Measurements from ENCODE around the gene CENPS.
"Not testable (repeated sequence)": the region's sequence is repeated elsewhere in the genome, so short reads cannot be mapped to it uniquely, and the experiment has no call there.

Gene CENPS

DNA sequence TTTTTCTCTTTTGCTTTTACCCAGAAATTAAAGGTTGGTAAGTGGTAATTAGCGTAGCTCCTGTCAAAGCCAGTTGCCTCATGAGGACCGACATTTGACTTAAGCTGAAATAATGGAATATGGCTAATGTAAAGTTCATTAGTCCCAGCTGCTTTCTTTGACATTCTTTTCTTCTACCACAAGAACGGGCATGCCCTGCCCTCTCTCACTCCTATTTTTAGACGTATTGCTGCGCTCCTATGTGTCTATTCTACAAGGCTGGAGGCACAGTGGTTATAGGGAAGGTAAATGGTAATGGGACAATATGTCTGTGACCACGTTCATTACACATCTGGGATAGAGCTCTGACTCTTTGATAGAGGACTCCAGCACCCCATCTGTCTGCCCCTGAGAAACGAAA lies 26.4 kb downstream of the CENPS start:
- DNase-seq, result no peak

DNA sequence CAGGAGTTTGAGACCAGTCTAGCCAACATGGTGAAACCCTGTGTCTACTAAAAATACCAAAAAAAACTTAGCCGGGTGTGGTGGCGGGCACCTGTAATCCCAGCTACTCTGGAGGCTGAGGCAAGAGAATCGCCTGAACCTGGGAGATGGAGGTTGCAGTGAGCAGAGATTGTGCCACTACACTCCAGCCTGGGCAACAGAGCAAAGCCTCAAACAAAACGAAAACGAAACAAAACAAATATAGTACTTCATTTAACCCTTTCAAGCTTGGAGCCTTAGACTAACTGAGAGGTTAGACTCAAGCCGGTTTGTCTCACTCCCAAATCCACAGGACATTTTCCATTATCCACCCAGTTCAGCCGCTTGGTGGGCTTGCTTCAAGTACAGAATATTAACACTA lies 27.2 kb downstream of the CENPS start:
- not testable (repeated sequence) for DNase-seq

DNA sequence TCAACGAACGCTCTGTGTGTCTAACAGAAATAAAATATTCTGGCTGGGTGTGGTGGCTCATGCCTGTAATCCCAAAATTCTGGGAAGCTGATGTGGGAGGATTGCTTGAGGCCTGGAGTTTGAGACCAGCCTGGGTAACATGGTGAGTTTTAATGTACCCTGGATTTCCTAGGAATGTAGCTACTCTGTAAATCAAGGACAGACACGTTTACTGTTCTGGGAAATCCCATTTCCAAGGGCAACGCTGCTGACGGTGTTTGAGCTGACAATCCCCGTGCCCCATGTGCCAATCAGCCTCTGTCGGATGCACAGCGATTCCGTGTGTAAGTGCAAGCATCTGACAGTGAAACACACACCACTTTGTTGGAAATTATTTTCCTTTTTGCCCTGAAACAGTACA lies 27.6 kb downstream of the CENPS start:
- DNase-seq, result no peak

DNA sequence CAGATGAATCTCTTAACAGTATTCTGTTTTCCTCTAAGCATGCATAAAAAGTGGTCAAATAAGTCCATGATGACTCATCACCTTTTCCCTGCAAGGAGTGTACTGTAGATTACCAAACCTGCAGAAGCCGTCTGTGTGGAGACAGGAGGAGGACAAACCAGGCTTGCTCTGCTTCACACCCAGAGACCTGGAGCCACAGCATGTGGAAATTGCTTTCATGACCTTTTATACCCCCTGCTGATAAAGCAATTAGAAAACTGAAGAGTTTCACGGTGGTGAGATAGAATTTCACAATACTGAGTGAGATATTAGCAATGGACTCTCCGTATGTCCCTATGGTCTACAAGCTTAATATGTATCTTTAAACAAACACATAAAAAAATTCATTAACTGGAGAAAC lies 29.0 kb downstream of the CENPS start:
- DNase-seq, result no peak

DNA sequence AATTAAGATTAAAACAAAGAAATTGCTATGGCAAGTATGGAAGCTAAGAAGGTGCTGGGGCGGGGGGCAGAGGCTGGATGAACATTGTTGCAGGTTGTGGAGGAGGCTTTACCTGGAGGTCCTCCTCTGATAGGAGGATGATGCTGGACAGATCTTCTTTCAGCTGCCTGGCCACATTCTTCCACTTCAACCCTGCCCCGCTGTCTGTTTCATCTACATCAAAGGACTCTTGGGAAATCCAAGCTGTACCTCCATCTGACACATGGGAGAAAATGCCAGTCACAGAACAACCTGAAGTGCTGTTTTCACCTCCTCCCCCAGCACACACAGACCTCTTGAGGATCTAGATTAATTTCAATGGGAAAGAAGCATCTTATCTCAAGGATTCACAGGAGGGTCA lies 36.8 kb downstream of the CENPS start:
- no peak for DNase-seq

DNA sequence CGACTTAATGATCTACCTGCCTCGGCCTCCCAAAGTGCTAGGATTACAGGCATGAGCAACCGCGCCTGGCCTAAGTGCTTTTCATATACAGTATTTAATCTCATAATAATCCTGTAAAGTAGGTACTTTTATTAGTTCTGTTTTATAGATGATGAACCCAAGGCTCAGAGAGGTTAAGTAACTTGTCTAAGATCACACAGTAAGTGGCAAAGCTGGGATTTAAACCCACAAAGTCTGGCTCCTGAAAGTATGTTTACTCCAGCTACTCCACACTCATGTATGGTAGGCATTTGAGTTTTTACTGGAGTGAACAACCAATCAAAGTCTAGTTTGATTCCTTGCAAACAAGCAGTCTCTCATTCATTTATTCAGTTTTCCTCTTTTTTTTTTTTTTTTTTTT lies 39.8 kb downstream of the CENPS start:
- no peak for DNase-seq

DNA sequence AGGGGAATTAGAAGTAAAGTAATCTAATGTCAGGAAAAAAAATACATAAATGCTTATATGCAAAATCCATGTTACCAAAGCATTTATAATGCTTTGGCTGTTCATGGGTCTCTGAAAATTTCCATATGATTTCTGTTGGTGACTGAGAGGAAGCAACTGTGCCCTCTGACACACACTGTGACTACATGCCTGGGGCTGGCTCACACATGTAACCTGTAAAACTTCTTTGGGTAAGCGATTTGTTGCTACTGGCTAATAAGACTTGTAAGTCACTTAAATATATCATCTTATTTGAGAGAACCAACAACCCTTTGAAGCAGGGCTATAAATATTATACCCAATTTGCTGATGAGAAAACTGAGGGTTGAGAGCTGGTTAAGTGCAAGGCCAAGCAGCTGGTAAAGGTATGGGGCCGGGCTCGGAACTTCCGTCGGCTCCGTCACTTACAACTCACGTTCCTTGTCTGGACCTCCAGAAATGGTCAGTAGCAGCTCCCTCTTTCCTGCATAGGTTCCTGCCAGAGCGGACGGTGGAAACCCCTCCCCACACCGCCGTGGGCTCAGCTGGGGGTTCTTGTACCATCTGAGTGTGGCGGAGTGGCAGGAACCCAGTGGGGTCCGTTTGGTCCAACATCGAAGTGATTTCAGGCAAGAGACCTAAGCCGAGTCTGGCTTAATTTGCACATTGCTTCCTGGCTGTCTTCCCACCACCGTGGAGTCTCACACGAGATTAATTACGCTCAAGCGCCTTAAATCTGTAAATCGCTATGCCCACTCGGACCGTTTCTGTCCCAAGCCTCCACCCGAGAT lies 41.4 kb downstream of the CENPS start:
- no peak for DNase-seq

DNA sequence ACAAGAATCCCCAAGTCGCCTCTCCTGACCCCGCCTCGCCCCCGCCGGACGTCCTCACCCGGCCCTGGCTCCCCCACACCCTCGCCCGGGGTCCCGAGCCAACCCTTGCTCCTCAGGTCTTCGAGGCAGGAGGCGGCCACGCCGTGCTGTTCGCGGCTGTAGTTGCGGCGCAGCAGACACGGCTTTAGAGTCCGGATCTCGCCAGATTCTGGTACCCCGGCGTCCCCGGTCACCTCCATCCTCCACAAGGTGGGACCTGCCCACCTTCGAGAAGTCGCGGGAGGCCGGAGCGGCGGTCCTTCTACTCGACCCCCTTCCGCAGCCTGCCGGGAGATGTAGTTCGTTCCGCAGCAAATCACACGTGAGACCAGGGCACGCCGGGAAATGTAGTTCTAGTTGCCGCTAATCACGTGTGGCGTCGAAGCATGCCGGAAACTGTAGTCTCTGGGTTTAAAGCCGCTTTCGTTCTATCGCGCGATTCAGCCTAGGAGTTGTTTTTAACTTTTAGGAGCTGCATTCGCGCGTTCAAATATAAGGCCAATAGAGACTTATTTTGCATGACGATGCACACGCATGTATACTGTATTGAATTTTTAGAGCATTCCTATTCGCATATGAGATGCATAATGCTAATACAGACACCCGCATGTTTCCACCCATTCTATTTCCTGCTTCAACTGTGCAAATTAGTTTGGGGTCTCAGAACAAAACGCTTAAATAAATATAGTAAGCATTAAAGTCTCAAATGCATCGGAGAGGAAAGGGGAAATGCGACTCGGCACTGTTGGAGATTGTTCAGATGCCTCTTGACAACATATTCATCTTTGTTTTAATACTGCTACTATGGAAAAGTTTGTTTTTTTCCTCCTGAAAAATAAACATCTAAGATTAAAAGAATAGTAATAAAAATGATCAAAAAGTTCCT lies 42.2 kb downstream of the CENPS start, which contains the start of gene DFFA:
TSS of gene DFFA (minus strand) at position 310 of the 925 bp plus-strand sequence. CDS start at position 239, 71 bp downstream.
- DNase-seq, result peak; percentile 93

DNA sequence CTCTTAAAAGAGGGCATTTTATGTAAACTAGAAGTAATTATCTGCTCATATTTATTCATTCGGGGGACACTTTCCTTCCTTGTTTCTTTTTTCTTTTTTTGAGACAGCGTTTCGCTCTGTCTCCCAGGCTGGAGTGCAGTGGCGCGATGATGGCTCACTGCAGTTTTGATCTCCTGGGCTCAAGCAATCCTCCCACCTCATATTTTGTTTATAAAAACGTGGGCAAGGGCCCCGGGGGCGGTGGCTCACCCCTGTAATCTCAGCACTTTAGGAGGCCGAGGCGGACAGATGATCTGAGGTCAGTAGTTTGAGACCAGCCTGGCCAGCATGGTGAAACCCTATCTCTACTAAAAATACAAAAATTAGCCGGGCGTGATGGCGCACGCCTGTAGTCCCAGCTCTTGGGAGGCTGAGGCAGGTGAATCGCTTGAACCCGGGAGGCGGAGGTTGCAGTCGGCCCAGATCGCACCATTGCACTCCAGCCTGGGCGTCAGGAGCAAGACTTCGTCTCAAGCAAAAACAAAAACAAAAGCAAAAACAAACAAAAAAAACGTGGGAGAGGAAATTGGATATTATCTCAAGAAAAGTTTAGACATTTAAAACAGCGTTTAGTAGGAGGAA lies 43.0 kb downstream of the CENPS start:
- no peak for DNase-seq

DNA sequence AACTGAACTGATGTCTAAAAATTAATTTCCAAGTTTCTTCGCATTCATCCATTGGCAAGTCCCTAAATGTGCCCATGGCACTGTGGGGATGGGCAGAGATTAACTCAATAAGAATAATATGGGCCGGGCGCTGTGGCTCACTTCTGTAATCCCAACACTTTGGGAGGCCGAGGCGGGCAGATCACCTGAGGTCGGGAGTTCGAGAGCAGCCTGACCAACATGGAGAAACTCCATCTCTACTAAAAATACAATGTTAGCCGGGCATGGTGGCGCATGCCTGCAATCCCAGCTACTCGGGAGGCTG lies 44.0 kb downstream of the CENPS start:
- not testable (repeated sequence) for DNase-seq

DNA sequence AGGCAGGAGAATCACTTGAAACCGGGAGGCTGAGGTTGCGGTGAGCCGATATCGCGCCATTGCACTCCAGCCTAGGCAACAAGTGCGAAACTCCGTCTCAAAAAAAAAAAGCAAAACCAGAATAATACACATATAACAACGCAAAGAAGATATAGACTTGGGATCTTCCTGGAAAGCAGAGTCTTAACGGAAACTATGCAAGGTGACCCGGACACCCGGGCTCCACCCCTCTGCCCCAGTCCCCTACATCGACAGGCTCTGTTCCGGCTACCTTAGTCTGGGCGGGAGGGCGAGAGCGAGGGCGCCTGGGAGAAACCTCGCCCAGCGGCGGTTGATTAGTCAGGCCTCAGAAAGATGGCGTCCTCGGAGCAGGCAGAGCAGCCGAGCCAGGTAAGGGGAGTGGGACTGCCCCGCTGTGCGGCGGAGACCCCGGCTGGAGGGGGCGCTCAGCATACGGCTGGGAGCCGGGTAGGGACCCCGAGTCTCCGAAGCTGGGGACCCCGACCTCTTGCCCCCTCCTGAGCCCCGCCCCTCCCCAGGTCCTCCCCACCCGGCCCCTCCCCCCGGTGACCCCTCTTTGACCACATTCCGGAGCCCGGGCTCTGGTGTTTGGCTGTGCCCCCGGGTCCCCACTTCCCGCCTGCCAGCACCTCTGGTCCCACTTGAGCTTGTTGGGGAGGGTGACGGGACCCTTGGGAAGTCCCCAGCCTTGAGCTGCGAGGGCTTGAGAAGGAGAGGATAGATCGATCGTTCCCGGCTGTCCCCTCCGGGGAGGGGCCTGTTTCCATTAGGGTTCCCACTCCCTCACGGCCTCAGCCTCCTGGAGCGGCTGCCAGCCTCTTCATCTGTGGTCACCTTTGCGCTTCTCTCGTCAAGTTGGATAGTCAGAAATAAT lies 44.6 kb downstream of the CENPS start, which contains the start of gene PEX14:
TSS of gene PEX14 (plus strand) at position 338 of the 895 bp plus-strand sequence. CDS start at position 355, 17 bp downstream.
- peak; percentile 90 for DNase-seq

DNA sequence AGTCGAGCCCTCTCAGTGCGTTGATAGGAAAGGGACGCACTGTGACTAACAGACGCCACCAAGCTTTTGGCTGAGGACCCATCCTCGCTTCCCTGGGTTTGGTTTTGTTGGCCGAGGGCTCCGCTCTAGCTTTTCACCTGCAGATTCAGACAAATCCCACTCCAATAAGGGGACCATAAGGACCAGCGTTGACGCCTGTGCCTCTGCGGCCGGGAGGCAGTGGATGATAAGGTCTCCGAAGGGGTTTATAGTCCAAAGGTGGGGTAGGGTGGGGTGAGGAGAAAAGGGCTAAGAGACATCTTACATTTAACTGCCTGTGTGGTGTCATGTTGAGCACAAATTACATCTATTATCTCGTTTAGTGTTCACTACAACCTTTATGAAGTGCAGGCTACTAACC lies 45.3 kb downstream of the CENPS start:
- no peak for DNase-seq

DNA sequence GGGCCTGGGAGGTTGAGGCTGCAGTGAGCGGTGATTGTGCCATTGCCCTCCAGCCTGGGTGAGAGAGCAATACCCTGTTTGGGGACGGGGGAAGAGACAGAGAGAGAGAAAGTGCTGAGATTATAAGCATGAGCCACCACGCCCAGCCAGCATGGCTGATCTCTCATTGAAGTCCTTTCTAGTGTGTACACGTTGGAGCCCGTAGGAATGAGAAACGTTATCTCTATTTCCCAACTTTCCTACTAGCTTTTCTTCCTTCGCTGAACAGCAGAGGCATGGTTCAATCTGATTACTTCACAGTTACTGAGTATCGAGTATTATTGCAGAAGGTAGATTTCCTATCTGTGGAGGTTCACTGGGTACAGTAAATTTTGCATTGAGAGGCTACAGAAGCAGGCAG lies 49.1 kb downstream of the CENPS start:
- no peak for DNase-seq

DNA sequence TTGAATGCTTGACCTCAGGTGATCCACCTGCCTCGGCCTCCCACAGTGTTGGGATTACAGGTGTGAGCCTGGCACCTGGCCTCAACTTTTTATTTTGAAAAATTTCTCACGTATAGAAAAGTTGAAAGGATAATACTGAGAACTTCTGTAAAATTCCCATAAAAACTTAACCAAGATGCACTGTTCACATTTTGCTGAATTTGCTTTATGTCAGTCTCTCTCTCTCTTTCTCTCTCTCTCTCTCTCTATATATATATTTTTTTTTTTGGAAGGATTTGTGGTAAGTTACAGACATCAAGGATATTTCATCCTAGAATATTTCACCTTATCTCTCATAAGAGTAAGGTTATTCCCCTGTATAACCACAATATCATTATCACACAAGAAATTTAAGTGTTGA lies 50.4 kb downstream of the CENPS start:
- no peak for DNase-seq

DNA sequence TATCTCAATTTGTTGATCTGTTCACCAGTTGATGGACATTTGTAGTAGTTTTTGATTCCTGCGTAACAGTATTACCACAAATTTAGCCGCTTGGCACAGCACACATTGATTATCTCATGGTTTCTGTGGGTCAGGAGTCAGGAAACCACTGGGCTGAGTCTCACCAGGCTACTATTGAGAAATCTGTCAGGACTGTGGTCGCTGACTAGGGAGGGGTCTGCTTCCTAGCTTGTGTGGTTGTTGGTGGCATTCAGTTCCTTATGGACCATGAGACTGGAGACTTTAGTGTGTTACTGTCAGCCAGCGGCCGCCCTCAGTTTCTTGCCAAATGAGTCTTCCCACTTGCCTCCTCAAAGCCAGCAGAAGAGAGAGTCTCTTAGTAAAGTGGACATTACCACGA lies 54.3 kb downstream of the CENPS start:
- DNase-seq, result no peak

DNA sequence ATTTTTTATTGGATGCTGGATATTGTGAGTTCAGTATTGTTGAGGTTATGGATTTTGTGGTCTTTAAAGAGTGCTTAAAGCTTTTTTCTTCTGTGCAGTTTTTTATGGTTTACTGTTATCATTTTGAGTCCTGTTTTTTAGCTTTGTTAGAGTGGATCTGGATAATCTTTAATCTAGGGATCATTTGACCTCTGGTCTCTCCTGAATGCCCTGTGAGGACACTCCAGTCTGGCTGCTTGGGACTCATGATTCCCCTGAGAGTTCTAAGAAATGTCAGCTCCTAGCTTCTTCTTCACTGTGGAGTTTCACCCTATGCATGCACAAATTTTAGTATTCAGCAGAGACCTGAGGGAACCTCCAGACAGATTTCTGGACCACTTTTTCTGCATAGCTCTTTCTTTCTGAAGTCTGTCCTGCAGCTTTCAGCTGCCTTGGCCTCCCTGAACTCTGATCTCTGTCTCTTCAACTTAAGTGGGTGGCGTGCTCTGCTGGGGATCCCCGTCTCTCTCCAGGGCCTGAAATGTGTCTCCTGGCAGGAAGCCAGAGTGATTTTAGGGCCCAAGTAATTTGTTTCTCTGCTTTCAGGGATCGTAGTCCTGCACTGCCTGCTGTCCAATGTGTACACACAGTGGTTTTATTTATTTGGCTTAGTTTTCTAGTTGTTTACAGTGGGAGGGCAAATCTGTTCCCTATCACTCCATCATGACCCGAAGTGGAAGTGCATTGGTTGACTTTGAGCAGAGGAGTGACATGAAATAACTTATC lies 59.2 kb downstream of the CENPS start:
- no peak for DNase-seq

DNA sequence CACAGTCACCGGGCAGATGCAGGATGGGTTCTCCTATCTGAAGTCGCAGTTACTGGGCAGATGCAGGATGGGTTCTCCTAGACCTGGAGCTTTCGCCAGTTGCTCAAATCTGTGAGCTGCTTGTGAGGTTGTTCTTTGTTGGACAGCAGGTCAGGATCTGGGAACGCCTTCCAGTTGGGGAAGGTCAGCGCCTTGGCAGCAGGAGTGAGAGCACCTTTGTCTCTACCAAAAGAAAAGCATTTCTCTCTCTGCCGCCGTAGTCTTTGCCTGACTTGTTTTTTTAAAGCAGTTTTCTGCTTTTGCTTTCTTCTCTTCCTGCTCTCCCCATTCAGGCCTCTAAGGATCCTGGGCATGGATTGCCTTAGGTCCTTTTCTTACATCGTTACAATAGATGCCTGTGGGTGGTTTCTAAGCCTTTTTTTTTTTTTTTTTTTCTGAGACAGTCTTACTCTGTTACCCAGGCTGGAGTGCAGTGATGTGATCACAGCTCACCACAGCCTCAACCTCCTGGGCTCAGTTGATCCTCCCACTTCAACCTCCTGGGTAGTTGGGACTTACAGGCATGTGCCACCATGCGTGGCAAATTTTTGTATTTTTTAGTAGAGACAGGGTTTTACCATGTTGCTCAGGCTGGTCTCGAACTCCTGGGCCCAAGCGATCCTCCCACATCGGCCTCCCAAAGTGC lies 60.2 kb downstream of the CENPS start:
- DNase-seq, result no peak

All from stimulated activated CD4-positive, alpha-beta T cell treated with anti-CD3 and anti-CD28 coated beads, Interleukin-1b, Interleukin-23, amount 100 ng/mL, for 48 hours (primary cell).